Right lung (tissue), 5 donors: ENCODE data around the gene TGFBR2. TPM values are rescaled to one million over a fixed set of nuclear protein-coding genes. Genes with fewer than 3 reads are reported as not detected.

ENCODE experiments used
- DNase-seq, 2 donors: peaks; one replicate each; pipeline ENCODE4 v3.0.0-alpha.2; 2013
- polyA plus RNA-seq, 5 donors: library from polyadenylated mRNA; unstranded; fragments of 120-200 nt; gene quantifications; one replicate each; pipeline versions ENCODE4 v1.2.1 to v1.2.3, GENCODE V29; 2013; ENCODE audit warnings: inconsistent platforms in 1 of 5, low replicate concordance in 1 of 5; ENCODE audit not compliant: insufficient read length in 5 of 5, insufficient read depth in 1 of 5

Gene TGFBR2
- polyA plus RNA-seq, 5 donors, result 94.3 to 130 (median 120) TPM

DNA sequence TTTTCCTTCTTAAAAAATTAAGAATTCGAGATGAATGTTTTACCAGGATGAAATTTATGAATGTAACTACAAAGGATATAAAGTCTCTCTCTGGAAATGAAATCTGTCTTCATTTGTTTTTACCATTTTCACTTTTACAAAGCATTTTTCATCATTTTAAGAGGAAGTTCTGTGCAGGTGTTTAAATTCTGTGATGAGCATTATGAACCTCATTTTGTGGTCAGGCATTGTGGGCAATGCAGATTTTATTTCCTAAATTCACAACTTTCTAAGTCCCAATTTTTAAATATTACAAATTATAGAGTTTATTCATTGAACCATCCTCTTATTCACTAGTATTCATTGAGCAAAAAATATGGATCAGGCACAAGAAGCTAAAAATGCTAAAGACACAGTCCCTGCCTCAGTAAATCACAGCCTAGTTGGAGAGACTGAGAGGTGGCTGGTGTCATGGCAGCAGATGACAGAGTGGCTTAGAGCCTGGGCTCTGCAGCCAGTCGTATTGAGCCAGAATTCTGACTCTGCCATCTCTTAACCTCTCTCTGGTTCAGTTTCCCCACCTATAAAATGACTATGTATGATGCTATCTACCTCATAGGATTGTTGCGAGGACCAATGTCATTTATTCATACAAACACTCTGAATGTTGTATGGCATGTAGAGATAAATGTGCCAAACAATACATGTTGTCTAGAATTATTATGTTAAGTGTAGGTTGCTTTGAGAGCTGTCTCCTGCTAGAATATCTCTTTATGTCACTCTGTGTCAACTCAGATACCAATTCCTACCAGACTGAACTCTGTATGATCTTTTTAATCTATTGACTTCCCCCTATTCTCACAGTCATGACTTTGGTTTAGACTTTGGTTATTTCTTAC, 7.5 kb upstream of the TGFBR2 start:
- no peak for DNase-seq

DNA sequence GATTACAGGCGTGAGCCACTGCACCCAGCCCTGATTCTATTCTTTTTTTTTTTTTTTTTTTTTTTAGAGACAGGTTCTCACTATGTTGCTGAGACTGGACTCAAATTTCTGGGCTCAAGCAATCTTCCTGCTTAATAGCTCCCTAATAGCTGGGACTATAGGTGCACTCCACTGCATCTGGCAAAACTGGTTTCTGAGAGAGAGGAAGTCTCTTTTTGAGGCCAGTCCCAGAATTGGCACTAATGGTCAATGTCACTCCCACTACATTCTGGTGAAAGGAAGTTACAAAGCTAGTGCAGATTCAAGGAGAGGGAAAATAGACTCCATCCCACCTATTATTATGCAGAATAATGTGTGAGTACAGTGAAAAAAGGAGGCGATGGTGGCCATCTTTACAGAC, 5.8 kb upstream of the TGFBR2 start:
- no peak for DNase-seq

DNA sequence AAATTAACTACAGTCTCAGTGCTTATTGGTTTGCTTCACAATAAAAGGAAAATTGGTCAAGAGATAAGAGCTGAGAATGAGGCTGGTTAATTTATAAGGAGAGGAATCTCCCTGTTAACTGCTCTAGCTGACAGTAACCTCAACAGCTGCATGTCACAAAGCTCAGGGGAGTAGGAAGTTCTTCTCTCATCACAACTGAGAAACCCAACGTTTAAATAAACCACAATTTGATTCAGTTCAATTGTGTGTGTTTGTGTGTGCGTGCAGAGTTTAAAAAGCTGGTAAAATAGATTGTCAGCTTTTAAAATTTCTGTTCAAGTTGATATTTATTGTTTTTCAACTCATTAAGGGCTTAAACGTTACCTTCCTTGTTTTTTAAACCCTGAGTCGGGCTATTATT, 3.5 kb upstream of the TGFBR2 start:
- no peak for DNase-seq

DNA sequence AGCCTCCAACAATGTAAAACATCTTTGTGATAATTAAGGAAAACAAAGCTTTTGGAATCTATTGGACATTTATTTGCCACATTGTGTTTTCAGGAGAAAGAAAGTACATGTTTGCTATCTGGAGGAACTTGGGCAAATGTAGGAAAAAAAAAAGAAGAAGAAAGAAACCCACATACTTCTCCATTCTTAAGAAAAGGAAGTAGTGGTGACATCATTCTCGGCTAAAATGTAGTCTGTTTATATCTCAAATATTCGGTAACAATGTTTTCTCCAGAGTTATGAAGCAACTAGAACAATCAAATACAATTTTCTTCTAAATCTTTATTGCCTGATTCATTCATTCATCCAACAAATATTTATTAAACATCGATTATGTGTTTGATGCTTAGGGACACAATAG, 2.3 kb upstream of the TGFBR2 start:
- no peak for DNase-seq

DNA sequence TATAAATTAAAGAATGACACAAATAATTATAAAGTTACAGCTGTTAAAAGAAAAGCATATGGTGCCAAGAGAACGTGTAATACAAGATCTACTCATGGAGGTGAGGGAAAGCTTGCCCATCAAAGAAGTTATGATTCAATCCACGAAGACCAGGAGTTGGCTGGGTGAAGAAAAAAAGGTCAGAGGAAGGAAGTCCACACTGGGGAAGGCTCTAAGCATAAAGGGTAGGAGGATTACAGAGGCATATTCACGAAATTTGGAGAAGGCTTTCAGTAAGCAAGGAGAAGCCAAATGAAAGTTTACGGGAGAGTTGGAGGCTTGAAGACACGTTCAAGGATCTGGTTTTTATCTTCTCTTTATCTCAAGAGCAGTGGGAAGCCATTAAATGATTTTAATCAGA, 1.8 kb upstream of the TGFBR2 start:
- DNase-seq, result no peak

DNA sequence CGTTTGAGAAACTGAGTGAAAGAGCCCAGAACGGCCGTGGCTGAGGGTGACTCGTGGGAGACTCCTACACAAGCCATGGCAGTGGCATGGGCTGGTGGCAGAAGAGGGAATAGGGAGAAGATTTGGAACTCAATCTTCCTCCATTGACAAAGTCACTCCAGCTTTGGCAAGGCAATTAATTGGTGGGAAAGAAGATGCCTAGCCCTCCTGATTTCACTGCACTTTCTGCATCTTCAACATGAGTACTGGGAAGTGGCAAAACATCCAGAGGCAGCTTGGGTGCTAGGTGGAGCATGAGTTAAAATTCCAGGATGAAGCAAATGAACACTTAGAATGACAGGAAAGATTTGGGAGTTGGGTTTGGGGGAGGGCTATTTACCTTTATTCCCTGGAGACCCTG, 1.4 kb upstream of the TGFBR2 start:
- no peak for DNase-seq

DNA sequence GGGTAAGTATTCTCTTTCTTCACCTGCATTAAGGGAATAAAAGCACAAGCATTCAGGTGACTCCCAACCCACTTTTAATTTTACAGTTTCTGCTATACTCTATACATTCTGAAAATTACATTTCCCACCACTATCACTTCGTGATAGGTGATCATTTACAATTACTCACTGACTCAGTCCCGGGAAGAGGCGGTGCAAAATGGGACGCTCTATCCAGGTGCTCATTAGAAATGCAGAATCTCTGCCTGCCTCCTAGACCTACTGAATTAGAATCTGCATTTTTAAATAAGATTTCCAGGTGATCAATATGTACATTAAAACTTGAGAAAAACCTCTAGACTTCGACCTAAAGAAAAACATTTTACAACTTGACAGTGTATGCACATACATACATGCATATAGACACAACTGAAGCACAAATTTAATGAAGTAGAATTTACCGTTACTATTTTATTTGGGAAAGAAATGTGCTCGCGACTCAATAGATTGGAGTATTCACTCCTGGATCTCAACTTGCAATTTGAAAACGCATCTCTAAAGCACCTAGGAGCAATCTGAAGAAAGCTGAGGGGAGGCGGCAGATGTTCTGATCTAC, 598 bp upstream of the TGFBR2 start:
- no peak for DNase-seq

DNA sequence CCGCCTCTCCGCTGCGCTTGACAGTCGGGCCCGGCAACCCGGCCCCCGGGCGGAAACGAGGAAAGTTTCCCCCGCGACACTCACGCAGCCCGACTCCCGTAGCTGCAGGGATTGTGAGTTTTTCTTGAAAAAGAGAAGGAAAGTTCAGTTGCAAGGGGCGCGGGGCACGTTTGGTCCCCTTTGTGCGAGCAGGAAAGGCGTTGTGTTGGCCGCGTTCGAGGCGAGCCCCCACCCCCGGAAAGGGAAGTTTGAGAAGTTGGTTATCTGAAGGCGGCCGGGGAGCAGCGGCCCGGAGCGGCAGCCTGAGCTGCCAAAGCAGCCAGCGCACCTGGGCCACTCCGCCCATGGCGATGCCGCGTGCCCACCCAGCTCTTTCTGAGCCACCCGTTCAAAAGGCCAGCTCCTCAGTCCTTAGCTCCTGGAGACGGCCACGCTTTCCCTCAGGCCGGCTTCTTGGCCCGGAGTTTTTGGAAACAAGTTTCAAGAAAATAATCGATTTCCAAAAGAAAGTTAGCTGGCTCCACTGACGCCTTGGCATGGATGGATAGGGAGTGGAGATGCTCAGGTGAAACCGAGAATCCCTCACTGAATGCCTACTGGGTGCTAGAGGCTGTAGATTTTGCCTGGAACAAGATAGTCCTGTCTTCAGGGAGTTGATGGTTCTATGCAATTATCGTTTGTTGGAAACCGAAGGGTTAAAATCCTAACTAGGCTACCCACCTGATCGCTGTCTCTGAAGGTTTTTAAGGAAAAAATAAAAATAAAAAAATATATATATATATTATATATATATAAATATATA, 832 bp downstream of the TGFBR2 start:
- peak; percentile 60 for DNase-seq

DNA sequence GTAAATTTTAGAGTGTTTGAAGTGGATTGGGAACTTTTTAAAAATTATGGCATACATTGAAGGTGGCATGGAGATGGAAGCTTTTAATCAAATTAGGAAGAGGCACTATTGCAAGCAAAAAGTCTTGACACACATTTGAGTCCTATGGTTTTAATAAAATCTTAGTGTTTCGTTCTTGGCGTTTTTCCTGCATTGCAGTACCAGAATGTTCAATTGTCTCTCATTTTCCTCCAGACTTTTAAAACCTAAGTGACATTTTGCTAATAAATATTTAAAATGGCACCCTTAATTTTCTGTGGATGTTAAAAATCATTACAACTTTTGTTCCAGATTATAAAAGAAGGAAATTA, 2.2 kb downstream of the TGFBR2 start:
- DNase-seq, result no peak

DNA sequence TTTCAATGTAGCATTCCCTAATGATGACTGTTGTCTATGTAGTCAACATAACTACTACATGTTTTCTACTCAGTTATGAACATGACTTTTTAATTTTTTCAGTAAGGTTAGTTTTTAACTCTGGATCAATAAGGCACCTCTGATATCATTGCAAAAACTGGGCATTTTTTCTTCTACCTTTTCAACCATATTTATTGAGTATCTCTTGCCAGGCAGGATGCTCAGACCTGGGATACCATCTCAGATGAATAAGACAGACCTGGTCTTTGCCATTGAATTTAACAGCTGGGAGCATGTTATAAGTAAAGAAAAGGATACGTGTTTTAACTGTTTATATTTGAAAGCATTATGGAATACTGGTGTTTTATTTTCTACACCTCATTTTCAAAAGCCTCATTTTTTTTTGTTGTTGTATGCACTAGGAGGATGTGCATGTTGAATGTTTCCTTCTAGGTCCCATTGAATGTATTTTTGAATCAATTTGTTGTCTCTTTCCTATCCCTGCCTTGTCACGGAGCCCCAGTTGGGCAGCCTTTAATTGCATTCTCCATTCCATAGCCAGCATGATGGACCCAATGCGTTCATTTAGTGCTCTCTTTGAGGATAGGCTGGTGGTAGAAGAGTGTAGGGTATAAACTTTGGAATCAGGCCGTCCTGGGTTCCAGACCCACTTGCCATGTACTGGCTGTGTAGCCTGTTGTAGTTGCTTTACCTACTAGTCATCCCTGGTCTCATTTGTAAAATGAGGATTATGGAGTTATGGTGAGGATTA, 3.7 kb downstream of the TGFBR2 start:
- no peak for DNase-seq

DNA sequence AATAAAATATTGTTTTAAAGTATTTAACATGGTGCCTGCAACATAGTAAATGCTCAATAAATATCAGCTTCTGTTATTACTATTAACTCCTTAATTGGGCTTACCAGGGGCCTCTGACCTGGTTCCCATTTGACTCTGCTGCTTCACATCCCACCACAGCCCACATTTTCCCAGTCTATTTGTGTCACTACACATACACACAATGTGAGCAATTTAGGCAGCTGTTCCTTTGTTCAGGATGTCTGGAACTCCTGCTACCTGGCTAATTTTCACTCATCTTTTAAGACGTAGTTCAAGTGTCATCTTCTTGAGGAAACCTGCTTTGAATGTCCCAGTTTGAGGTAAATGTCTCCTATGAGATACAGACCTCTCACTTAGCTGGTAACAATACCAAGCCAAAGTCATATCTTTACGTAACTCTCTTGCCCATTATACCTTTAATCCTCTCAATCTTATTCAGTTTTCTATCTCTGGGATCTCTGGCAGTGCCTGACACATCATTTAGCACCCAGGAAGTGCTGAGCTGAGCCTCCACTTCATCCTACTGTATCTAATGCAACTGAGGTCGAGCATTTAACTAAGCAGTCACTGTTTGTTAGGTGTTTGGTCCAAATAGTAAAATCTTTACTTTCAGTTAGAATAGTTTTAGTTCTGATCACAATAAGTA, 4.4 kb downstream of the TGFBR2 start:
- no peak for DNase-seq

DNA sequence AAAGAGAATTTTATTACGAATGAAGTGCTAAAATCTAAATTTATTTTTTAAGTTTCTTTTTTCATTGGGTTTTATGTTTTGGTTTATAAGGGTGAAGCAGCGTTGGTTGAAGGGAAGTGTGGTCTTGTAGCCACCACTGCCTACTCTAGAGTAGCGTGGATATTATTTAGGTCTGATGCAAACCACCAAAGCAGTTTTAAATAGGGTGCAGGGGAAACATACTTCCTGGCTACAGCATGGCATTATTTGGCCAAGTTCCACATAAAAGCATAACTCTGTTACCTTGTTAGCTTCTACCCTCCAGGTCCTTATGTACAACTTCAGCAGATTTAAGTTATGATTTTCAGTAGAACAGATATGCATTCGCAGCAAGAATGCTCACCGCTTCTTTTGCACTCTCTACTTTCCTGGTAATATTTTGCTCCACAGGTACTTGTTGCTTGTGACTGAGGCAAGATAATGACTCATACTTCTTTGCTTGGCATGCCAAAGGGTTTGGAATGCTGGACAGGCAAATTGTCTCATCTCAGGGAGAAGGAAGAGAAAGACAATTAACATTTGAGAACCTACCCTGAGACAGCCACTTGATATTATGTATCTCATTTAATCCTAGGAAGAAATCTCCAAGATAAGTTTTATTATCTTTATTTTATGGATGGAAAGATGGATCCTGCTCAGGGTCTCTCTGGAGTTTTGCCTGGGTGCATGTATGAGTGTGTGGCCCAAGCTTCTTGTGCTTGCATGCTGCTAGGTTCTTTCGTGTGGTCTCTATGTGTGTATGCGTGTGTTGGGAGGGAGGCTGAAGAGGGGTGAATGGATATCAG, 5.4 kb downstream of the TGFBR2 start:
- DNase-seq, result no peak

DNA sequence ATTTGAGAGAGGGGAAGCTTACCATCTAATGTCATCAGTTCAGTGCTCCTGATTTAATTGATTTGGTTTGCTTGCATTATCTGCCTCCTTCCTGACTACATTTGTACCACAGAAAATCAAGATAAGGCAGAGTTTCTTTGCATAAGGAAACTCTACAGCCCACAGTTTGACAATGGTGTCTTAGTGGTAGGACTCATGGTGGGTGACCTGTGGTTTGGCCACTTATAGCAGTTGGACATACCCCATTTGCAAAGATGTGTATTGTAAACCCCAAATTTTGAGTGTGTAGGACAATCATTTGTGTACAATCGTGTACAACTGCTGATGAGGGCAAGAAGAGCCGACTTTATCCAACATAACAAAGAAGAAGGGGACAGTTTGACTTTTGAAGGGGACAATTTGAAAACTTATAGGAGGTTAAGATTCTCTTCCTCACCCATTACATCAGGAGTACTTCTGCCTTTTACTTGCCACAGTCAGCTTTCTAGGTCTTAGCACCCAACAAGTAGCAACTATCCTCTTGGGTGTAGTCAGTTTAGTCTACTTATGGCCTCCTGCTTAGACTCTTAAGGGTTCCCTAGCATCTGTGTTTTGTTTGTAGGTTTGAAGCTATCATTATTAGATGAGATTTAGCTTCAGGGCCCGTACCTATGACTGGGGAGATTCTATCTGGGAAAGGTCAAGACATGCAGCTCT, 6.2 kb downstream of the TGFBR2 start:
- no peak for DNase-seq

DNA sequence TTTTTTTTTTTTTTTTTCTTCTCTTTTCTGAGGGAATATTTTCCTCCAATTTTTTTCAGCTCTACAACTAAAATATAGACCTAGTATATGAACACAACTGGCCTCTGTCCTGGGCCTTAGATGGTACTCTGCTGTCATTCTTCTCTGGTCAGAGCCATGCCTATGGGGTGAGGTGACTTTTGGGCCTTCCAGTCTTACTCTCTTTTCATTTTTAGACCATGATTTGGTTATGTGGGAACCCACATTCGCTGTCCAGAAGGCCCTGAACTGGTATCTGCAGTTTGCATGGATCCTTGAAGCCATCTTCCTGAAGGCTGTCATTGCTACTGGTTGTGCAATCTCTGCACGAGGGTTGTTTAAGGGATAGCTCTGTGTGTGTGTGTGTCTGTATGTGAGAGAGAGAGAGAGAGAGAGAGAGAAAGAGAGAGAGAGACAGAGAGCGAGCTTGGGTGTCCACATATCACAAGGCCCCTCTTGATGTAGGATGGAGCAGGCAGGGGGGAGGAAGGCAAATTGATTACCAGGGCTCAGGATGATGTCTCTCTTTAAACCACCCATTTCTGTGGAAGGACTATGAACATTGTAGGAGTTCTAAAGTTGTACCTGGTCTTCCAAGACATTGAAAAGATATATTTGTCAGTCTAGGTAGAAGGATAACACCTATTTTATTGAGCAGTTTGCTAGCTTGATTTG, 6.9 kb downstream of the TGFBR2 start:
- DNase-seq, result no peak

DNA sequence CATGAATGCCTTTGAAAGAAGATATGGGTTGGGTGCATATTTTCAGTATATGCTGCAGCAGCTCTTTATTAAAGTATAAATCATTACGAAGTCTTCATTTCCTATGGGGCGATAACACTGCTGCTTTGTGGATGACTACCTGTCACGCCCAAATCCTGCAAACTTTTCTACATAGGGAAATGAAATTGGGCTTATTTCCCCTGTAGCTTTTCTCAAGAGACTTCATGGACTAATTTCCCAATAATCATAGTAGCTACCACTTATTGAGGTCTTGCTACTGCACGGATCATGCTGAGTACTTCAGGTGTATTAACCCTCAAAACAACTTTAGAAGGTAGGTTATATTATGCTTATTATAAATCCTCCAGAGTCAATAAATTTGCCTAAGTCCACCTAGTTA, 8.0 kb downstream of the TGFBR2 start:
- DNase-seq, result no peak

DNA sequence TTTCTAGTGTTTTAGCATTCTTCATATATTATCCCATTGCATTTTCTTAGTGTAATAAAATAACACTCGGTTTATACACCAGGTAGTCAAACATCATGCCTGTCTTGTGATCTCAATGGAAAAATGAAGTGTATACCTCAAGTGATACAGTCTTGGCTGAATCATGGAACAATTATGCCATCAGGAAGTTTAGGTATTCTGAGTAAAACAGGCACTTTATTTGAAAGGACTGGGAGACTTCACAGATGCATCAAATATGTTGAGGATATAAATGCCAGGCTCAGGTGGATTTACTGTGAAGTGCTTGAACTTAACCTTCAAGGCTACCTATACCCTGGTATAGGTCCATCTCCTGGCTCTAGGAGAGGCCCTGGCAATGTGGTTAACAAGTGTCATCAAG, 8.5 kb downstream of the TGFBR2 start:
- DNase-seq, result no peak

DNA sequence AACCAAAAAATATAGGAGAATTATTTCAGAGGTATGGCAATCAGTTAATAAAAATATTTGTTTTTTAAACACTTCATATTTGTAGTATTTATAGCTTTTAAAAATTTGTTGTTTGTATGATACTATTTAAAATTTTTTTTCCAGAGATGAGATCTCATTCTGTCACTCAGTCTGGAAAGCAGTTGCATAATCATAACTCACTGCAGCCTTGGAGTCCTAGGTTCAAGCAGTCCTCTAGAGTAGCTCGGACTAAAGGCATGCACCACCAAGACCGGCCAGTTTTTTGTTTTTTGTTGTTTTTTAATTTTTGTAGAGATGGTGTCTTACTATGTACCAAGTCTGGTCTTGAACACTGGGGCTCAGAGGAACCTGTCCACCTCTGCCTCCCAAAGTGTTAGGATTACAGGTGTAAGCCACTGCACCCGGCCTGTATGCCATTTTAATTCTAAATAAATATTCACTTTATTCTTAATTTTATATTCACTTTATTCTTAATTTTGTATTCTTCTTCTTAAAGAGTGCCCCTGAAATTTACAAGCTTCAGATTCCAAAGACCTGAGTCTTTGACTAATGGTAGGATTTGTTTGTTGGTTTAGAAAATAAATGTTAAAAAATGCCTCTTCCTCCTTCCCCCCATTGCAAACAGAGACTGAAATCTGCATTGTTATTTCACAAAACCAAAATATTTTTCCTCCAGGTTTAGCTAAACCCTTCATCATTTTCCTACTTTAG, 9.4 kb downstream of the TGFBR2 start:
- no peak for DNase-seq

DNA sequence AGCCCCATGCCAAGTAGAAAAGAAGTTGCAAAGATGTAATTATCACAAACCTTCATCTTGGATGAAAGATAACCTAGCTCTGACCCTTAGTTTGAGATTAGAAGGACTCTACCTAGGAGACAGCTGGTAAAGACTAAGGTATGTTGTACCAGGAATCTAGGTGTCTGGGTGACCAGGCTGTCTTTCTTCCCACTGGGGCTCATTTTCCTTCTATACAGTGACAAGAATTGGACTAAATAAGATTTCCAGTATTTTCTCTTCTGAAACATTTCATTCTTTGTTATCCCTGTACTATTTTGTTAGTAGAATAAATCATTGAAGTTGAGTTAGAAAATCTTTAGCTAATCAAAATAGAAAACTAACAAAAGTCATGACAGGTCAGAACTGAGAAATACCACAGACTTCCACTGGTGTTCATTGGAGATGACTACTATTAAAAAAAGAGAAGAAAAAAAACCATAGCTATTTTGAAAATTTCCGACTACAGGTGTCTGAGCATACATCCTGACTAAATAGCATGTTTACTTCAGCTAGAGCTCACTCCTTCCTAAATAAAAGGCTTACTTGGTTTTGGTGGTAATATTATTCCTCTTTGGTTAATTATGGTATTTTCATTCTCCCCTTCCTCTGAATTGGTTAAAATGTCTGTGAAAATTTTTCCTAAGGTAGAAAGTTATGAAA, 10.1 kb downstream of the TGFBR2 start:
- no peak for DNase-seq
